Measurements from ENCODE around the gene CNOT2. TPM values are rescaled to one million over a fixed set of nuclear protein-coding genes. Genes with fewer than 3 reads are reported as not detected.

Gene CNOT2
- total RNA-seq, 1 donor from 2014 or later = 172 TPM

DNA sequence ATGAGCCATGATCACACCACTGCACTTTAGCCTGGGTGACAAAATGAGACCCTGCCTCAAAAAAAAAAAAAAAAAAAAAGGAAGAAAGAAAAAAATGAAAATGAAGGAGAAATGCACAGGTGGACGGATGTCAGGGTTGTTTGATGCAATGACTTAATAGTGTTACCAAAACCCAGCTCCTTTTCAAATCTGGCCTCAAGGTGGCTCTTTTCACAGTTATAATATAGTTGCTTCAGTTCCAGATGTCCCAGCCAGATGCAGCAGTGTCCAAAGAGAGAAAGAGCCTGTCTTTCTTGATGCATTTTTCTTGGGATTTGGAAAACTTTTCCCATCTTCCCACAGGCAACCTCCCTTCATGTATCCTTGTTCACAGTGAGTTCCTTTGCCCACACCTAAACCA, 159.4 kb downstream of the CNOT2 start:
- FAIRE-seq (no peak), DNase-seq (ENCODE audit: low spot score in 2 of 2) (no peak)

DNA sequence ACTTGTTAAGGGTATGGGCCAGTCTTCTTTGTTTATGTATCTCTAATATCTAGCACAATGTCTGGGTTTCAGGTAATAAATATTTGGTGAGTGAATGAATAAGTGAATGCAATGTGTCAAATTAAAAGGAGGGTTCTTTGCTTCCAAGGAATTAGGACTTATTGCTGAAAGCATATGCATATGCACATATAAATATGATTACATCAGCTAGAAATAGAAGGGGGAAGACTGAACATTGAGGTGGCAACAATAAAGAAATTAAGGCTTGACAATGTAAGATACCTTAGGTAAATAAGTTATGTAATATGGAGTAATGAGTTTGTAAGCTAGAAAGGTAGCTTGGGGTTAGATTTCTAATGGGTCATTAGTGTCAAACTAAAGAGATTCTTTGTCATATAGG, 160.6 kb downstream of the CNOT2 start:
- no peak for DNase-seq (ENCODE audit: low spot score in 2 of 2)
- no peak for FAIRE-seq

Other genes starting within 250 kb of the CNOT2 start
- gene KCNMB4, start 122.9 kb downstream of the CNOT2 start, total RNA-seq = 54.2 TPM

All from frontal cortex (tissue), 4 donors.